Neural cell (in vitro differentiated cells): Measurements from ENCODE around the gene PRR12. TPM values are rescaled to one million over a fixed set of nuclear protein-coding genes. Genes with fewer than 3 reads are reported as not detected.
"Not testable (repeated sequence)": the region's sequence is repeated elsewhere in the genome, so short reads cannot be mapped to it uniquely, and the experiment has no call there.

Source experiments
- H2AFZ ChIP-seq: fragments of 200-600, 300-800 bp; sonication (generic), shearing (Covaris generic); 2 replicates; pipeline ENCODE4 v1.6.0; 2014; ENCODE audit warnings: low read depth, mild to moderate bottlenecking, antibody characterized with exemption, low read length, moderate library complexity
- H3F3A ChIP-seq: fragments of 200-600 bp; shearing (Covaris generic); 2 replicates; pipeline ENCODE4 v1.6.1; 2016; ENCODE audit warnings: mild to moderate bottlenecking, moderate library complexity, mixed read lengths, antibody characterized with exemption, low read length; ENCODE audit not compliant: insufficient read depth, poor library complexity, severe bottlenecking
- H3K27ac ChIP-seq: fragments of 200-600, 300-800 bp; sonication (generic), shearing (Covaris generic); 2 replicates; pipeline ENCODE4 v1.5.1; 2014; ENCODE audit warnings: mild to moderate bottlenecking, low read length, moderate library complexity
- H3K27me3 ChIP-seq: fragments of 300-800, 200-600 bp; sonication (generic), shearing (Covaris generic); 2 replicates; pipeline ENCODE4 v1.6.0; 2014; ENCODE audit warnings: mild to moderate bottlenecking, low read depth, low read length, moderate library complexity; ENCODE audit not compliant: insufficient read depth
- H3K36me3 ChIP-seq: fragments of 300-800, 200-600 bp; sonication (generic), shearing (Covaris generic); 2 replicates; pipeline ENCODE4 v1.5.1; 2014; ENCODE audit warnings: mild to moderate bottlenecking, antibody characterized with exemption, low read length, moderate library complexity; ENCODE audit not compliant: insufficient read depth
- H3K4me2 ChIP-seq: fragments of 300-800, 200-600 bp; sonication (generic), shearing (Covaris generic); 2 replicates; pipeline ENCODE4 v1.6.0; 2014; ENCODE audit warnings: mild to moderate bottlenecking, low read length
- H3K4me3 ChIP-seq: fragments of 300-800, 200-600 bp; sonication (generic), shearing (Covaris generic); 2 replicates; pipeline ENCODE4 v1.5.1; 2014; ENCODE audit warnings: mild to moderate bottlenecking, low read length, moderate library complexity
- H3K79me2 ChIP-seq: fragments of 200-600 bp; shearing (Covaris generic); replicated peaks from 2 replicates; pipeline ENCODE4 v1.6.0; 2014; ENCODE audit warnings: mild to moderate bottlenecking, low read length, moderate library complexity; ENCODE audit not compliant: insufficient read depth
- H3K9ac ChIP-seq: fragments of 300-800, 200-600 bp; sonication (generic), shearing (Covaris generic); 2 replicates; pipeline ENCODE4 v1.6.1; 2016; ENCODE audit warnings: mild to moderate bottlenecking, low read length, mixed read lengths
- H3K9me2 ChIP-seq: fragments of 200-600 bp; shearing (Covaris generic); 2 replicates; pipeline ENCODE4 v1.6.1; 2016; ENCODE audit warnings: mild to moderate bottlenecking, low read length, mixed read lengths; ENCODE audit not compliant: insufficient read depth
- H3K9me3 ChIP-seq: fragments of 200-600, 300-800 bp; sonication (generic), shearing (Covaris generic); 2 replicates; pipeline ENCODE4 v1.6.1; 2016; ENCODE audit warnings: mild to moderate bottlenecking, mixed run types, low read length, moderate library complexity, mixed read lengths
- H4K20me1 ChIP-seq: fragments of 200-600 bp; shearing (Covaris generic); 2 replicates; pipeline ENCODE4 v1.6.1; 2016; ENCODE audit warnings: mild to moderate bottlenecking, mixed run types; ENCODE audit not compliant: insufficient read depth
- EP300 ChIP-seq: fragments of 450-650 bp; conservative IDR thresholded peaks from 2 replicates; pipeline ENCODE4 v1.6.1; 2014; ENCODE audit warnings: antibody characterized with exemption, mild to moderate bottlenecking, moderate library complexity; ENCODE audit not compliant: poor library complexity, severe bottlenecking
- EZH2 ChIP-seq: fragments of 200-600, 300-800 bp; shearing (Covaris generic), sonication (generic); IDR thresholded peaks from 2 replicates; pipeline ENCODE4 v1.6.1; 2014; ENCODE audit warnings: antibody characterized with exemption, low read length, borderline replicate concordance, mild to moderate bottlenecking; ENCODE audit not compliant: insufficient read depth, poor library complexity, severe bottlenecking
- MXI1 ChIP-seq: fragments of 450-650 bp; conservative IDR thresholded peaks from 2 replicates; pipeline ENCODE4 v1.6.1; 2014; ENCODE audit warnings: antibody characterized with exemption, mild to moderate bottlenecking; ENCODE audit not compliant: poor library complexity, severe bottlenecking
- POLR2AphosphoS5 ChIP-seq: IDR thresholded peaks from 2 replicates; pipeline ENCODE4 v1.6.1; 2012
- RAD21 ChIP-seq: fragments of 450-650 bp; conservative IDR thresholded peaks from 2 replicates; pipeline ENCODE4 v1.6.1; 2014; ENCODE audit warnings: antibody characterized with exemption, mild to moderate bottlenecking, moderate library complexity
- SMC3 ChIP-seq: fragments of 450-650 bp; conservative IDR thresholded peaks from 2 replicates; pipeline ENCODE4 v1.6.1; 2014; ENCODE audit warnings: antibody characterized with exemption, mild to moderate bottlenecking, moderate library complexity; ENCODE audit not compliant: poor library complexity
- TAF1 ChIP-seq: IDR thresholded peaks from 2 replicates; pipeline ENCODE4 v1.6.1; 2012; ENCODE audit warnings: low read depth
- polyA plus RNA-seq: library from polyadenylated mRNA; depleted of rRNA; stranded (reverse); fragments of >200 nt; gene quantifications from 2 replicates; pipeline ENCODE4 v1.2.3, GENCODE V29; 2014
- TF ChIP-seq, protein P1 (sequence below): fragments of 450-650 bp; IDR thresholded peaks from 2 replicates; pipeline ENCODE4 v1.5.1; 2014; ENCODE audit warnings: antibody characterized with exemption, mild to moderate bottlenecking, moderate library complexity; ENCODE audit not compliant: poor library complexity, severe bottlenecking
- TF ChIP-seq, protein P2 (sequence below): IDR thresholded peaks from 2 replicates; pipeline ENCODE4 v1.6.1; 2012; ENCODE audit warnings: borderline replicate concordance

Gene PRR12
- polyA plus RNA-seq, 1 donor from 2014 or later, result 1.2 TPM

DNA sequence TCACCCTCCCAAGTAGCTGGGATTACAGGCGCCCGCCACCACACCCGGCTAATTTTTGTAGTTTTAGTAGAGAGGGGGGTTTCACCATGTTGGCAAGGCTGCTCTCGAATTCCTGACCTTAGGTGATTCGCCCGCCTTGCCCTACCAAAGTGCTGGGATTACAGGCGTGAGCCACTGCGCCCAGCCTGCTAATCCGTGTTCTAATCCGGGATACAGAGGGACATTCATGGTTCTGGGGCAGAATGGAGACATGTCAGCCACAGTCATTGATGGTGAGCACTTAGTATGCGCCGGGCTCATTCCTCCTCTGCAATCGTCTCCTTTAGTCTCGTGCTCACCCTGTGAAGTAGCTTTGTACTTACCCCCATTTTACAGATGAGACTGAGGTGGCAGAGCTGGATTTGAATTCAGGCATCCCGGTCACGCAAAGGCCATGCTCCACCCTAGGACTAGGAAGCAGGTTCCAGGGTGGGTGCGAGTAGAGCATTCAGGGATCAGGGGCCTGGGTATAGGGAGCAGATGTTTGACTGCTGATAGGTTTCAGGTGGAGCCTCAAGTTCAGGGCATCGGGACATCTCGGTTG, 40.7 kb downstream of the PRR12 start:
- no peaks in the 10 kb centered on the region for H3K9me3 ChIP-seq
- no peak overlapping the region for H3K4me3 ChIP-seq
- H3K79me2 ChIP-seq, result no peaks in the 10 kb centered on the region
- no peaks in the 10 kb centered on the region for H4K20me1 ChIP-seq
- no peaks in the 10 kb centered on the region for H3F3A ChIP-seq
- H3K4me2 ChIP-seq, result no peak overlapping the region
- no peaks in the 10 kb centered on the region for H3K36me3 ChIP-seq
- H3K9me2 ChIP-seq, result no peaks in the 10 kb centered on the region
- no peak overlapping the region for H3K27ac ChIP-seq
- H3K27me3 ChIP-seq, result no peaks in the 10 kb centered on the region
- H3K9ac ChIP-seq, result no peak overlapping the region
- no peak overlapping the region for H2AFZ ChIP-seq
- TF ChIP-seq RAD21, result no peak
- TF ChIP-seq TAF1, result no peak
- no peak for TF ChIP-seq POLR2AphosphoS5
- TF ChIP-seq SMC3, result no peak
- TF ChIP-seq MXI1, result no peak
- no peak for TF ChIP-seq EP300

DNA sequence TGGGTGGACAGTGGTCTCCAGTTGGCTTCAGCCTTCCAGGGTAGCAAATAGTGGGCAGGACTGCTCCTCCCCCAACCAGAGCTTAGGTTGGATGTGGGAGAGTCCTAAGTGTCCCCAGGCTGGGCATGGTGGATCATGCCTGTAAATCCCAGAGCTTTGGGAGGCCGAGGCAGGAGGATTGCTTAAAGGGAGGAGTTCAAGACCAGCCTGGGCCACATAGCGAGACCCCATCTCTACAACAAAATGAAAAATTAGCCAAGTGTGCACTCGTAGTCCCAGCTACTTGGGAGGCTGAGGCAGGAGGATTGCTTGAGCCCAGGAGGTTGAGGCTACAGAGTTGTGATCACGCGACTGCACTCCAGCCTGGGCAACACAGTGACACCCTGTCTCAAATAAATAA, 41.6 kb downstream of the PRR12 start:
- Histone ChIP-seq H3K36me3 (no peaks in the 10 kb centered on the region), H3K4me3 (no peak overlapping the region), H4K20me1 (no peaks in the 10 kb centered on the region), H3F3A (no peaks in the 10 kb centered on the region), H3K27ac (no peak overlapping the region), H3K79me2 (no peaks in the 10 kb centered on the region), H3K9me2 (no peaks in the 10 kb centered on the region), H3K27me3 (no peaks in the 10 kb centered on the region), H3K9ac (no peak overlapping the region), H2AFZ (no peak overlapping the region), H3K4me2 (no peak overlapping the region), H3K9me3 (no peaks in the 10 kb centered on the region)
- TF ChIP-seq SMC3 (no peak), TAF1 (no peak), POLR2AphosphoS5 (no peak)

DNA sequence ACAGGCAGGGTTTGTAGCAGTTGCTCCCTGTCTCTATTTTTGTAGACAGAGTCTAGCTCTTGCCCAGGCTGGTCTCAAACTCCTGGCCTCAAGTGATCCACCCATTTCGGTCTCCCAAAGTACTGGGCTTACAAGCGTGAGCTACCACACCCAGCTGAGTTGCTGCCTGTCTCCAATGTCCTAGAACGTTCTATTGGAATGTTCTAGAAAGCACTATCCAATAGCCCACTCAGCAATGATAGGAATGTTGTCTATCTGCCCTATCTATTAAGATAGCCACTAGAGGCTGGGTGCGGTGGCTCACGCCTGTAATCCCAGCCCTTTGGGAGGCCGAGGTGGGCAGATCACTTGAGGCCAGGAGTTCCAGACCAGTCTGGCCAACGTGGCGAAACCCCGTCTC, 42.3 kb downstream of the PRR12 start:
- H4K20me1 ChIP-seq, H3K27me3 ChIP-seq, H3K9me3 ChIP-seq, H3K4me3 ChIP-seq, H3K9me2 ChIP-seq, H3K27ac ChIP-seq, H3K9ac ChIP-seq, H3F3A ChIP-seq, H3K79me2 ChIP-seq, H2AFZ ChIP-seq, H3K4me2 ChIP-seq, H3K36me3 ChIP-seq: not testable (repeated sequence)

DNA sequence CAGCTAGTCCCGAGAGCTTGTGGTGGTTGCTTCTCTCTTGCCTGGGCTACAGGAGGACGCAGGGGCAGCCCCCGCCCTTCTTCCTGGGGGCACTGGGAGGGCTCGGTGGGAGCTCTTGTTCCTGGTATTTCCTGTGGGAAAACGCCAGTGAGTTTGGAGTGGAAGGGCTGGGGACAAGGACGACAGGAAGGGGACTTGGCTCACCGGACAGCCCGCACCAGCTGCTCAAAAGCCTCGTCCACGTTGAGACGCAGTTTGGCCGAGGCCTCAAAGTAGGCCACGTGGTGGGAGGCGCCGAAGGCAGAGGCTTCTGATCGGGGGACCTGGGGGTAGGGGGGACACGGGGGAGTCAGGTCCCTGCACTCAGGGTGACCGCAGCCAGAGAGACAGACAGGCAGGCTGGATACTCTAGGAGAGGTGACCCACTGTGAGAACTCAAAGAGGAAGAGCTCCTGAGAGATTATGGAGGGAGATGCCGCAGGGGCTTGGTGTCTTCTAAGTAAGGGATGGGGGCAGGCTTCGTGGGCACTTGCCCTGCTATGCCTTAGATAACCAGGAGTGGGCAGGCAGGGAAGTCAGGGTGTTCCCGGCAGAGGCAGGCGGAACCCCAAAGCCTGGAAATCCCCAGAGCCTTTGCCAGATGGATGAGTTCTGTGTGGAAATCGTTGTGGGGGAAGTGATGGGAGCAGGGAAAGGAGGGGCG, 44.7 kb downstream of the PRR12 start:
- H3F3A ChIP-seq, result peaks cover 2% of the 10 kb centered on the region
- no peaks in the 10 kb centered on the region for H3K36me3 ChIP-seq
- no peaks in the 10 kb centered on the region for H3K9me2 ChIP-seq
- H3K9ac ChIP-seq, result no peak overlapping the region
- TF ChIP-seq, protein P1, sequence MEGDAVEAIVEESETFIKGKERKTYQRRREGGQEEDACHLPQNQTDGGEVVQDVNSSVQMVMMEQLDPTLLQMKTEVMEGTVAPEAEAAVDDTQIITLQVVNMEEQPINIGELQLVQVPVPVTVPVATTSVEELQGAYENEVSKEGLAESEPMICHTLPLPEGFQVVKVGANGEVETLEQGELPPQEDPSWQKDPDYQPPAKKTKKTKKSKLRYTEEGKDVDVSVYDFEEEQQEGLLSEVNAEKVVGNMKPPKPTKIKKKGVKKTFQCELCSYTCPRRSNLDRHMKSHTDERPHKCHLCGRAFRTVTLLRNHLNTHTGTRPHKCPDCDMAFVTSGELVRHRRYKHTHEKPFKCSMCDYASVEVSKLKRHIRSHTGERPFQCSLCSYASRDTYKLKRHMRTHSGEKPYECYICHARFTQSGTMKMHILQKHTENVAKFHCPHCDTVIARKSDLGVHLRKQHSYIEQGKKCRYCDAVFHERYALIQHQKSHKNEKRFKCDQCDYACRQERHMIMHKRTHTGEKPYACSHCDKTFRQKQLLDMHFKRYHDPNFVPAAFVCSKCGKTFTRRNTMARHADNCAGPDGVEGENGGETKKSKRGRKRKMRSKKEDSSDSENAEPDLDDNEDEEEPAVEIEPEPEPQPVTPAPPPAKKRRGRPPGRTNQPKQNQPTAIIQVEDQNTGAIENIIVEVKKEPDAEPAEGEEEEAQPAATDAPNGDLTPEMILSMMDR, result no peak
- TF ChIP-seq, protein P2, sequence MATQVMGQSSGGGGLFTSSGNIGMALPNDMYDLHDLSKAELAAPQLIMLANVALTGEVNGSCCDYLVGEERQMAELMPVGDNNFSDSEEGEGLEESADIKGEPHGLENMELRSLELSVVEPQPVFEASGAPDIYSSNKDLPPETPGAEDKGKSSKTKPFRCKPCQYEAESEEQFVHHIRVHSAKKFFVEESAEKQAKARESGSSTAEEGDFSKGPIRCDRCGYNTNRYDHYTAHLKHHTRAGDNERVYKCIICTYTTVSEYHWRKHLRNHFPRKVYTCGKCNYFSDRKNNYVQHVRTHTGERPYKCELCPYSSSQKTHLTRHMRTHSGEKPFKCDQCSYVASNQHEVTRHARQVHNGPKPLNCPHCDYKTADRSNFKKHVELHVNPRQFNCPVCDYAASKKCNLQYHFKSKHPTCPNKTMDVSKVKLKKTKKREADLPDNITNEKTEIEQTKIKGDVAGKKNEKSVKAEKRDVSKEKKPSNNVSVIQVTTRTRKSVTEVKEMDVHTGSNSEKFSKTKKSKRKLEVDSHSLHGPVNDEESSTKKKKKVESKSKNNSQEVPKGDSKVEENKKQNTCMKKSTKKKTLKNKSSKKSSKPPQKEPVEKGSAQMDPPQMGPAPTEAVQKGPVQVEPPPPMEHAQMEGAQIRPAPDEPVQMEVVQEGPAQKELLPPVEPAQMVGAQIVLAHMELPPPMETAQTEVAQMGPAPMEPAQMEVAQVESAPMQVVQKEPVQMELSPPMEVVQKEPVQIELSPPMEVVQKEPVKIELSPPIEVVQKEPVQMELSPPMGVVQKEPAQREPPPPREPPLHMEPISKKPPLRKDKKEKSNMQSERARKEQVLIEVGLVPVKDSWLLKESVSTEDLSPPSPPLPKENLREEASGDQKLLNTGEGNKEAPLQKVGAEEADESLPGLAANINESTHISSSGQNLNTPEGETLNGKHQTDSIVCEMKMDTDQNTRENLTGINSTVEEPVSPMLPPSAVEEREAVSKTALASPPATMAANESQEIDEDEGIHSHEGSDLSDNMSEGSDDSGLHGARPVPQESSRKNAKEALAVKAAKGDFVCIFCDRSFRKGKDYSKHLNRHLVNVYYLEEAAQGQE, result no peak
- no peak for TF ChIP-seq EZH2
- no peak for TF ChIP-seq SMC3
- no peak for TF ChIP-seq POLR2AphosphoS5
- TF ChIP-seq RAD21, result no peak
- TF ChIP-seq TAF1, result no peak
- TF ChIP-seq EP300, result no peak
- no peak for TF ChIP-seq MXI1
- H3K4me2 ChIP-seq, result no peak overlapping the region
- H3K79me2 ChIP-seq, result no peaks in the 10 kb centered on the region
- H3K27me3 ChIP-seq, result no peaks in the 10 kb centered on the region
- H3K4me3 ChIP-seq, result no peak overlapping the region
- H2AFZ ChIP-seq, result no peak overlapping the region
- no peaks in the 10 kb centered on the region for H3K9me3 ChIP-seq
- no peak overlapping the region for H3K27ac ChIP-seq
- H4K20me1 ChIP-seq, result no peaks in the 10 kb centered on the region
